Hematopoietic multipotent progenitor cell treated with erythropoietin and hydrocortisone succinate and interleukin-3 and kit ligand, for 6 days (in vitro differentiated cells): Measurements from ENCODE around the gene ZNF407.

ENCODE experiments used
- DNase-seq: peaks from one replicate; pipeline ENCODE4 v3.0.0-alpha.2; 2015

Gene ZNF407

DNA sequence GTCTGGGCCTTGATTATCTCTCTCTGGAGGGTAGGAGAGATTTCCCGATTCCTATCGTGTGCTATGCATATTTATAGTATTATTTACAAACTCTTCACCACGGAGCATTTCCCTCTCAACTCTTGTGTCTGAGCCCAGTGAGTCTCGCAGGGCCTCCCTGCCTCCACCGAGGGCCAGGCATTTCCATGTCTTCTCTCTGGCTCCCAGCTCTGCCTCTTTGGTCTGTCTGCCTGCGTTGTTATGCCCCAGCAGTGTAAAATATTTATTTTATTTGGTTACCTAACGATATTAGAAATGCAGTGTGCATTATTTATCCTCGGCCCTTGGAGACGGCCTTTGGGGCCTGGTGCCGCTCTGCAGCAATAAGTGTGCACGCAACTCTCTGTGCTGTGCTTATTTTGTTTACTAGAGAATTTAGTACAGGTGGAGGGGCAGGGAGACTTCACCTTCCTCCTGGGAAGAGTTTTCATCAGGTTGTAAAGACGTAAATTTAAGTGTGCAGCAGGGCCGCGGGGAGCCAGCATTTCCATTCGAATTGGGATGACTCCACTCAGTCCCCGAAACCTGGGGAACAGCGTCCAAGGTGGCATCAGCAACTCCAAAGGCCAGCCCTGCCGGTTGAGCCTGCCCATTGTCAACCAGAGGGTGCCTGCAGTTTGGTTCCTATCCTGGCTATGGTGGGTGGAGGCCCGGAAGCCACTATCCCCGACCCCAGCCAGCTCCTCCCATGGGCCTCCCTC is 511.1 kb downstream of the ZNF407 start:
- DNase-seq: no peak

DNA sequence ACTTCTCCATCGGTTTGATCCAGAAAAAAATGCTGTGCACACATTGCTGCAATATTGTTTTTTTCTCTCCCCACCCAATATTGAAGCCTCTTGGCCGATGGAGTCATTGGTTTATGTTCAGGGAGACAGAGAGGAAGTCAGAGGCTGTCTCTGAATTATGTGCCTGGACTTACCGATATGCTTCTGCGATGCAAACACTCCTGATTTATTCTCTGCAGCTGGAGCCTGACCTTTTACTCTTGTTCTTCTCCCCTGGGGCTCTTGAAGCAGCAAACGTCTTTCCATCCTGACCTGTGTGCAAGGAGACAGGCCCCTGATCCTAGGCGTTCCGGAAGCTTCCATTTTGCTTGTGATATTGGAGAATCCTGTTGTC is 511.6 kb downstream of the ZNF407 start:
- DNase-seq: no peak

DNA sequence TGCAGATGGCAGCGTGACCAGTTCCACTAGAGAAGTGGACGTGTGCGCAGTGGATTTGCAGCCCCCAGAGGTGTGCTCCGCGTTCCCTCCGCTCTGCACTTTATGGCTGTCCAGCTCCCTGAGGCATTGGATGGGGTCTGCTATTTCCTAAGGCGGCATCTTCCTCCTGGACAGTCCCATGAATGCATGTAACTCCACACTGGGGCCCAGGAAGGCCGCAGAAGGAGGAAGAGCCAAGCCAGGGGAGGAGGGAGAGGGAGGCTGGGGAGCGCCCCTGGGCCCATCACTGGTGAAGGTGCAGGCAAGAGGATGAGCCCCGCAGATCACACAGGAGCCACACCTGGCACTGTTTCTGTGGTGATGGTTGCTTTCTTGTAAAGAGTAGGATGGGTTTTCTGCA is 512.1 kb downstream of the ZNF407 start:
- no peak for DNase-seq

DNA sequence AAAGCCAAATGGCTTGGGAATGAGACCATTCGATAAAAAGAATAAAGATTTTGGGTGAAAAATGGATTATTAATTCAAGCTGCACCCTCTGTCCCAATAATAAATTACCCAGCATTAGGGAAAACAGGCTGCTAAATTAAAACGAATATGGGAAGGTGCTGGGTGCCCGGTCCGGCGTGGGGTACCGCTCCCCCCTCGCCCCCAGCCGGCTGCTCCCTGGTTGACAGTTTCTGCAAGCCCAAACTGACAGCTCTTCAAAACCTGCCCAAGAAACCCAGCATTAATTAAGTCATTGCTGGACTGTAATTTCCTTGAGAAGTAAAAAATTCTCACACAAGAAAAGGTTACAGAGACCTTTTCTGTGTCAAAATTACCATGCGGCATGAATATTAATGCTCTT is 512.6 kb downstream of the ZNF407 start:
- no peak for DNase-seq

DNA sequence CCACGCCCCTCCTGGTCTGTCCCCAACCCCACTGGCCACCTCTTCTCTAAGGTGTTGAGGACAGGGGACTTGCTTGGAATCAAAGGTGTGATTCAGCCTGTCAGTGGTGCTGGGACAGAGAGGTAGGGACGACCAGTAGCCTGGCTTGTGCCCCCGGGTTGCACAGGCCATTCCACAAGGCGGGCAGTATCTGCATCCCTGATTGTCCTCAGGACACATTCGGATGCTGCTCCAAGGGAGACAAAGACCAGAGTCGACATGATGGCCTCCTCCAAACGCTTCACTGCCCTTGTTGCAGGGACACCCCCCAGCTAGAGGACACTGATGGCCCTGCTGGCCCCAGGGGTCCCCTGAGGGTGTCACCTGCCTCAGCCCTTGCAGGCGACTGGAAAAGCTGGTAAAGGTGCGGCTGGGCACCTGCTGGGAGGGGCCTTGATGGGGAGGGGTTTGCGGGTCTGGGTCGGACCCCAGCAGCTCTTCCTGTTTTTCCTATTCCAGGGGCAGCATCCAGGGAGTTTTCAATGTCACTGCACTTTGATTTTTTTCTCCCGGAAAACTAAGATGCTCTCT is 513.3 kb downstream of the ZNF407 start:
- DNase-seq: no peak

DNA sequence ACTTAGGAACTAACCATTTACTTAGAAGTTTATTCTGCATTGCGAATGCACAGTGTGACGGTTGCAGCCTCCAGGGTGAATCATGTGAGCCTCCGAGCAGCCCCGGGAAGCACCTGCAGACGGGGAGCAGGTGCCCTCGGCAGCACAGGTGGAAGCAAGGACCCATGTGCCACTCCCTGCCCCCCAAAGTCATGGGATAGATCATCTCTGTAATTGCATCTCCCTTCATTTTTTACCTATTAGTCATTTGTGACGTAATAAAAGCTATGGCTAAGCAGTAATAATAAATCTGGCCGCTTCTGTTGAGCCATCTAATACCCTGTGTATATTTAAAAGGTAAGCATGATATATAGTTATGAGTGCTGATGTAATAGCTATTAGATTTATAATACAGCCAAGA is 514.1 kb downstream of the ZNF407 start:
- DNase-seq: no peak

DNA sequence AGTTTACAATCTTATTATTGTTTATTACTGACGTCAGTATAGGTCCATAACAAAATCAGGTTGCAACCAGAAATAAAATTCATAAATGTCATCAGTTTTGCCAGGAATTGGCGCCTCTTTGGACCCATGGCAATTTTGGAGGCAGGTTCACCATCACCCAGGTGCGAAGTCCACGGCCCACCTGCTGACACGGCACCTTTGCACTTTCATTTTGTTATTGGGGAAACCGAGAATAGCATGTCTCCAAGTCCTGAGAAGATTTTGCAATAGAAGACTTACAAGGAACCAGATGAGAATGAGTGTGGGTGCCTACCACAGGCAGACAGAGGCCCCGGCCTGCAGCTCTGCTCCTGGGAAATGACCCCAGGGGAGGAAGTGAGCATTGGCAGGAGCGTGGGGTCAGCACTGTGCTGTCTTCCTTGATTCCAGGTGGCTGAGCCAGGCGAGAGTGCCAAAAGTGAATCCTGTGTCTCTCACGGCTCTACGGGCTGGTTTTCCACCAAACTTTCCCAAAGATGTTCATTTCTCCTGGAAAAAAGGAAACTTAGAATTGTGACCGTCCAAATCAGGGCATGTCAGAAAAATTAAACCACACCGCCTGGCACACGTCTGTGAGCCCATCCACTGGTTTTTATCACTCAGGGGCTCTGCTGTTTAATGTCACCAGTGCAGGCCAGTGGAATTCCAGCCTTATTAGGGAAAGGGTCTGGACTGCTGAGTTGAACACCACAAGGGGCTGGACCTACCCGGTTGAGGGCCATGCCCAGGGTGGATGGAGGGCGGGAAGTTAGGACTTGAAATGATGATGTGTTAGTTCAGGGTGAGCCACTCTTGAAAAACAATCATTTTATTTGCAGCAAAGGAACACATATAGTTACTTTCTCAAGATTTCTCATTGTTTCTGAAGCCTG is 514.8 kb downstream of the ZNF407 start:
- DNase-seq: no peak

DNA sequence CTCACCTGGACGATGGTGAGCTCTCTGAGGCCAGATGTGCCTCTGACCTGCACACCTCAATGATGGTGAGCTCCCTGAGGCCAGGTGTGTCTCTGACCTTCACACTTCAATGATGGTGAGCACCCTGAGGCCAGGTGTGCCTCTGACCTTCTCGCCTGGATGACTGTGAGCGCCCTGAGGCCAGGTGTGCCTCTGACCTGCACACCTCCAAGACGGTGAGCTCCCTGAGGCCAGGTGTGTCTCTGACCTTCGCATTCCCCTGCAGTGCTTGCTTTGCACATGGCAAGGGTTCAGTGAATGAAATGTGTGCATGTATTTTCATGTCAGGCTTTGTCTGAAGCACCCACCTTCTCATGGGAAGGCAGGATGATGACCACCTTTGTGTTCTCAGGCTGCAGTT is 515.8 kb downstream of the ZNF407 start:
- no peak for DNase-seq

DNA sequence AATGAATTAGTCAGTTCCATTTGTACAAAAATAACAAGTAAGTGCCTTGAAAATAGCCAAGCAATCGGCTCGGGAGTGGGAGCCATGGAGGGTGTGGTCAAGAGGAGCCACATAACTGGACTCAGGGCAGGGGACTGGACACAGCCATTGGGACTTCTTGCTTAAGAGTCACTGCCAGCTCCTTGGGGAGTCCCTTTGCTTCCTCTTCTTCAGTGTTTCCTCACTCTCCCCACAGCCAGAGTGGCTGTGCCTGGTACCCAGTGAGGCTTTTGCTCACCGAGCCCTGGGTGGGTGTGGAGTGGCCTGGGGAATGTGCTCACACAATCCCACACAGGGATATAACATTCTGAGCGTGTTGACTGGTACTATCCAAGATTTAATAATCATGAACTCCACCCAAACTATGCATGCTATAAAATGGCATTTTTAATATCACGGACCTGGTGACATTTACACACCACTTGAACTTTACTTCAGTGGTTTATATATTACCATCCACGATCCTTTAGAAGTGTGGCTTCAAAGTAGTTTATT is 516.6 kb downstream of the ZNF407 start:
- DNase-seq: no peak
